GM19372 (cell line): ENCODE results near the gene ATG4B.
"Not testable (repeated sequence)": the region's sequence is repeated elsewhere in the genome, so short reads cannot be mapped to it uniquely, and the experiment has no call there.

ENCODE experiments used
- ATAC-seq: cut with Tn5 transposase; IDR thresholded peaks from one replicate; pipeline ENCODE4 v1.9.1; 2021; ENCODE audit warnings: mild to moderate bottlenecking, low read depth, moderate library complexity; ENCODE audit not compliant: unreplicated experiment

Gene ATG4B

GRCh38 chr2:241660593-241661213 is 23.2 kb downstream of the ATG4B start:
- no peak for ATAC-seq

GRCh38 chr2:241662731-241663130 is 25.2 kb downstream of the ATG4B start:
- ATAC-seq, result not testable (repeated sequence)

- ATAC-seq, result no peak
Observed at GRCh38 chr2:241665731-241666440, 28.4 kb downstream of the ATG4B start.

- no peak for ATAC-seq
Observed at GRCh38 chr2:241666627-241667400, 29.3 kb downstream of the ATG4B start.

GRCh38 chr2:241668354-241668753 is 30.9 kb downstream of the ATG4B start:
- no peak for ATAC-seq

- ATAC-seq, result no peak
Observed at GRCh38 chr2:241668839-241669238, 31.3 kb downstream of the ATG4B start.

GRCh38 chr2:241670333-241671110 is 33.0 kb downstream of the ATG4B start:
- ATAC-seq, result no peak

- ATAC-seq, result no peak
Observed at GRCh38 chr2:241671457-241672240, 34.2 kb downstream of the ATG4B start.

GRCh38 chr2:241672243-241673188 is 35.0 kb downstream of the ATG4B start:
- no peak for ATAC-seq

- ATAC-seq, result no peak
Observed at GRCh38 chr2:241673189-241673663, 35.7 kb downstream of the ATG4B start.

GRCh38 chr2:241673797-241674725 is 36.6 kb downstream of the ATG4B start:
- no peak for ATAC-seq

GRCh38 chr2:241675885-241676284 is 38.4 kb downstream of the ATG4B start:
- no peak for ATAC-seq

- no peak for ATAC-seq
Observed at GRCh38 chr2:241676665-241677064, 39.2 kb downstream of the ATG4B start.

GRCh38 chr2:241677392-241677791 is 39.9 kb downstream of the ATG4B start:
- ATAC-seq, result no peak

GRCh38 chr2:241678307-241678706 is 40.8 kb downstream of the ATG4B start:
- no peak for ATAC-seq

- no peak for ATAC-seq
Observed at GRCh38 chr2:241678784-241679540, 41.5 kb downstream of the ATG4B start.

- ATAC-seq, result no peak
Observed at GRCh38 chr2:241680044-241680443, 42.6 kb downstream of the ATG4B start.
